ENCODE data around the gene LPIN2. TPM values are rescaled to one million over a fixed set of nuclear protein-coding genes. Genes with fewer than 3 reads are reported as not detected.

The LPIN2 gene
- total and polyA plus RNA-seq, 2 of the 4 experiments (the other 2 are of a cell fraction) = 16.2 to 21.9 TPM

GRCh38 chr18:2978661-2979106 lies 34.3 kb downstream of the LPIN2 start:
- H3K36me3 ChIP-seq (ENCODE audit: control insufficient read depth, insufficient read depth, low read length) = no peaks in the 10 kb centered on the region
- CTCF ChIA-PET = no interaction called here
- in situ Hi-C loops (cut with MboI; ENCODE audit: low sequenced_read_pairs) (loop anchor here (25.0 kb wide), 1 partner anchor 634 kb away; no protein-coding TSS in a partner anchor), intact Hi-C loops (cut with micrococcal nuclease) (no loop called here), dilution Hi-C loops (cut with HindIII; ENCODE audit: low sequenced_read_pairs, unreplicated experiment) (no loop called here)
- peaks cover 29% of the 10 kb centered on the region for H3K4me1 ChIP-seq (ENCODE audit: control insufficient read depth, insufficient read depth, low read length)
- TF ChIP-seq CEBPB (IDR thresholded peaks at IDR 0.05; ENCODE audit: low read depth, low read length) (no peak), ELK1 (IDR thresholded peaks at IDR 0.05; ENCODE audit: borderline replicate concordance, low read depth, low read length) (no peak), BHLHE40 (IDR thresholded peaks at IDR 0.05; ENCODE audit: low read depth, low read length) (peak; percentile 69), RCOR1 (IDR thresholded peaks at IDR 0.05; ENCODE audit: insufficient replicate concordance, low read length) (no peak), MAFK (IDR thresholded peaks at IDR 0.05; ENCODE audit: low read depth, low read length) (no peak), RFX5 (IDR thresholded peaks at IDR 0.05; ENCODE audit: low read depth, low read length) (no peak), RAD21 (IDR thresholded peaks at IDR 0.05; ENCODE audit: low read length) (no peak; the same call in 1 of the 2 replicates), POLR2A (IDR thresholded peaks at IDR 0.05; ENCODE audit: low read depth, low read length) (no peak), CHD1 (IDR thresholded peaks at IDR 0.05; ENCODE audit: low read depth, low read length) (no peak), MXI1 (IDR thresholded peaks at IDR 0.05; ENCODE audit: borderline replicate concordance, low read depth, low read length) (no peak), NFE2L2 (IDR thresholded peaks at IDR 0.05; ENCODE audit: low read depth, low read length) (no peak), CTCF (conservative IDR thresholded peaks at IDR 0.05; ENCODE audit: low read depth, low read length) (no peak), SMC3 (IDR thresholded peaks at IDR 0.05; ENCODE audit: low read depth, low read length) (no peak), FOS (IDR thresholded peaks at IDR 0.05; ENCODE audit: low read depth, low read length) (peak; percentile 82), MAZ (IDR thresholded peaks at IDR 0.05; ENCODE audit: borderline replicate concordance, low read depth, low read length) (0 out of 2 replicates have a peak, but pooled peaks have one; percentile 46)
- TF ChIP-seq, protein P1, sequence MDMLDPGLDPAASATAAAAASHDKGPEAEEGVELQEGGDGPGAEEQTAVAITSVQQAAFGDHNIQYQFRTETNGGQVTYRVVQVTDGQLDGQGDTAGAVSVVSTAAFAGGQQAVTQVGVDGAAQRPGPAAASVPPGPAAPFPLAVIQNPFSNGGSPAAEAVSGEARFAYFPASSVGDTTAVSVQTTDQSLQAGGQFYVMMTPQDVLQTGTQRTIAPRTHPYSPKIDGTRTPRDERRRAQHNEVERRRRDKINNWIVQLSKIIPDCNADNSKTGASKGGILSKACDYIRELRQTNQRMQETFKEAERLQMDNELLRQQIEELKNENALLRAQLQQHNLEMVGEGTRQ (IDR thresholded peaks at IDR 0.05; ENCODE audit: low read depth, low read length) = 0 out of 2 replicates have a peak, but pooled peaks have one; percentile 4
- peak overlapping the region; percentile 68; the same call in 1 of the 2 replicates for H3K27ac ChIP-seq (ENCODE audit: insufficient read depth, low read length)
- WGBS, 2 experiments (ENCODE audit: extremely low coverage in 2 of 2, insufficient read length in 1 of 2) = no CpG with 5 or more reads among the region's 3 CpGs
- peak overlapping the region; percentile 55; the same call in 1 of the 2 replicates for H3K9ac ChIP-seq (ENCODE audit: low read depth, low read length)
- POLR2A ChIA-PET (ENCODE audit: unreplicated experiment) = no interaction called here
- peak overlapping the region; percentile 38 for H4K5ac ChIP-seq (ENCODE audit: low read depth, low read length)
- peak overlapping the region; percentile 88 for H2BK5ac ChIP-seq (ENCODE audit: low read depth, low read length, poor library complexity, severe bottlenecking)
- no TSS peak for BruUV-seq (replicated peaks)
- no peak overlapping the region for H2AFZ ChIP-seq (replicated peaks; ENCODE audit: low read length, poor library complexity)
- H3K27me3 ChIP-seq (ENCODE audit: control insufficient read depth, insufficient read depth, low read length) = no peaks in the 10 kb centered on the region
- H3K4ac ChIP-seq (ENCODE audit: low read depth, low read length) = peak overlapping the region; percentile 76
- no peak overlapping the region for H2AK9ac ChIP-seq (replicated peaks; ENCODE audit: low read depth, low read length, poor library complexity)
- peak overlapping the region; percentile 51 for H4K91ac ChIP-seq (ENCODE audit: insufficient read depth, low read depth, low read length)
- peaks cover 41 to 81% of the 10 kb centered on the region in 2 experiments for H3K79me1 ChIP-seq (ENCODE audit: low read depth in 1 of 2, low read length in 2 of 2)
- DNase-seq (peak; percentile 91), ATAC-seq (ENCODE audit: low read depth) (peak; percentile 60)
- H3K4me2 ChIP-seq (ENCODE audit: low read depth, low read length) = peak overlapping the region; percentile 98
- H3K4me3 ChIP-seq (ENCODE audit: insufficient read depth, low read depth, low read length) = peak overlapping the region; percentile 41; the same call in 1 of the 2 replicates
- H3K18ac ChIP-seq (ENCODE audit: low read depth, low read length) = peak overlapping the region; percentile 36
- no peaks in the 10 kb centered on the region for H3K9me3 ChIP-seq (ENCODE audit: control insufficient read depth, insufficient read depth, low read length)
- H3K56ac ChIP-seq (ENCODE audit: extremely low read depth, insufficient read depth, low read length) = peak overlapping the region; percentile 5; the same call in 1 of the 2 replicates
- H4K8ac ChIP-seq (ENCODE audit: low read depth in 2 of 2, low read length in 2 of 2) = peak overlapping the region in 1 of 2 experiments; percentile 40; a peak in 2 of 4 replicates
- H2BK120ac ChIP-seq (ENCODE audit: low read depth, low read length) = peak overlapping the region; percentile 64
- H3K23ac ChIP-seq (ENCODE audit: low read depth, low read length) = peak overlapping the region; percentile 77
- H2BK20ac ChIP-seq (ENCODE audit: low read depth, low read length) = peak overlapping the region; percentile 59
- H3K9me1 ChIP-seq (ENCODE audit: insufficient read depth, low read length) = peaks cover 26% of the 10 kb centered on the region
- peak overlapping the region; percentile 72 for H3K14ac ChIP-seq (replicated peaks; ENCODE audit: low read depth, low read length)
- peak overlapping the region; percentile 50; the same call in 2 of the 3 replicates for H2BK15ac ChIP-seq (ENCODE audit: low read depth, low read length)
- peaks cover 17% of the 10 kb centered on the region for H4K20me1 ChIP-seq (ENCODE audit: insufficient read depth, low read length)
- H2AK5ac ChIP-seq (ENCODE audit: low read depth, low read length) = peak overlapping the region; percentile 67

Data from IMR-90 (cell line).